HuH-7 (cell line): ENCODE data around the gene CLEC17A.
A peak's percentile ranks its signal among the peaks of the same experiment; 100 is the strongest.
"Not testable (repeated sequence)": the region's sequence is repeated elsewhere in the genome, so short reads cannot be mapped to it uniquely, and the experiment has no call there.

Experiments
- DNase-seq: peaks from one replicate; pipeline ENCODE4 v3.0.0; 2011; ENCODE audit warnings: low spot score

The CLEC17A gene

DNA sequence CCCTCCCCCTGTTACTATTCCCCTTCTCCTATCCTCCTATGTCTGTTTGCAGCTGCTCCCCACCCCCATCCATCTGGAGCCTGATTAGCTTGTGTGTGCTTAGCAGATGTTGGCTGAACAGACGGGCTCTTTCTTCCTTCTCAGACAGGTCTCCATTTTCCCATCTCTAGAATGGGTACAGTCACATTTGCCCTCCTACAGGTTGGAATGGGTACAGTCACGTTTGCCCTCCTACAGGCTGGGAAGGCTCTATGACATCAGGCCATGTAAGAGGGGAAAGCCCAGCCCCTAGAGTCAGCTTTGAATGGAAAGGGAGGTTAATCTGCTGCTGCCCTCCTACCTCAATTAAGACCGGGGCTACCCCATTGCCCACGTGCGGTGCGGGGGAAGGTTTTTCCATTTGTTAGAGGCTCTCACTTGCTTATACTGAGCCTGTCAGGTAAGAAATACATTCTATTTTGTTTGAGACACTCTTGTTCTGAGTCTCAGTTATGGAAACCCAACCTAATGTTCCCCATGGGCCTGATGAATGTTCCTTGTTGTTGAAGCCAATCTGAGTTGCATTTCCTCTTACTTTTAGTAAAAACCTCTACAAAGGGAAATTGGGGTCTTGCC lies 2.2 kb upstream of the CLEC17A start:
- DNase-seq, result no peak

DNA sequence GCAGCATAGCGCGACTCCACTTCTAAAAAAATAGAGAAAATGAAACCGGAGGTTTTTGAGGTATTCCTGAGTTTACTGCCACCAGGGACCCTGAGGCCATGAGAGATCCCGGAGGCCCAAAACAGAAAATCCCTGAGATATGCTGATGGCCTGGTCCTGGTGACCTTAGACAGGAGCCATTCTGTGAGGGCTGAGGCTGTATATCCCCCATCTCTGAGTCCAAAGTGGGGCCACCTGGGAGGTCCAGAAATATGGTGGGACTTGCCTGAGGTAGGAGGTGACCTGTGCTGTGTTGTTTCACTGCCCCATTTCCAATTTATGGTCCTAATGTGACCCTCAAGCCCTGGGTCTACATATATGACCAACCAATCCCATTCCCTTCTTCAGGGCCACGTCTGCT lies 1.5 kb downstream of the CLEC17A start:
- DNase-seq, result not testable (repeated sequence)

DNA sequence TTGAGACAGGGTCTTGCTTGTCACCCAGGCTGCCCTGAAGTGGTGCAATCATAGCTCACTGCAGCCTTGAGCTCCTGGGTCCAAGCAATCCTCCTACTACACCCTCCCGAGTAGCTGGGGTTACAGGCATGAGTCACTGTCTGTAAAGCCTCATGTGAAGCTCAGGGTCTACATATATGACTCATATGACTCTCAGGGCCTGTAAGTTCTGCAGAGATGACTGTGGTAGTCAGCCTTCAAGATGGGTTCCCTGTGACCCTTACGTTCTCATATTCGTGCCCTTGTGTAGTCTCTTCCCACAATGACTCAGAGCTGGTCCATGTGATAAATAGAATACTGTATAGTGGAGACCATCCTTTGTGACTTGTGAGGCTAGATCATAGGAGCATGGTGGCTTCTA lies 2.3 kb downstream of the CLEC17A start:
- not testable (repeated sequence) for DNase-seq

DNA sequence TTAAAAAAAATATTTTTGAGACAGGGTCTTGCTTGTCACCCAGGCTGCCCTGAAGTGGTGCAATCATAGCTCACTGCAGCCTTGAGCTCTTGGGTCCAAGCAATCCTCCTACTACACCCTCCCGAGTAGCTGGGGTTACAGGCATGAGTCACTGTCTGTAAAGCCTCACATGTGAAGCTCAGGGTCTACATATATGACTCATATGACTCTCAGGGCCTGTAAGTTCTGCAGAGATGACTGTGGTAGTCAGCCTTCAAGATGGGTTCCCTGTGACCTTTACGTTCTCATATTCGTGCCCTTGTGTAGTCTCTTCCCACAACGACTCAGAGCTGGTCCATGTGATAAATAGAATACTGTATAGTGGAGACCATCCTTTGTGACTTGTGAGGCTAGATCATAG lies 6.5 kb downstream of the CLEC17A start:
- DNase-seq, result not testable (repeated sequence)

DNA sequence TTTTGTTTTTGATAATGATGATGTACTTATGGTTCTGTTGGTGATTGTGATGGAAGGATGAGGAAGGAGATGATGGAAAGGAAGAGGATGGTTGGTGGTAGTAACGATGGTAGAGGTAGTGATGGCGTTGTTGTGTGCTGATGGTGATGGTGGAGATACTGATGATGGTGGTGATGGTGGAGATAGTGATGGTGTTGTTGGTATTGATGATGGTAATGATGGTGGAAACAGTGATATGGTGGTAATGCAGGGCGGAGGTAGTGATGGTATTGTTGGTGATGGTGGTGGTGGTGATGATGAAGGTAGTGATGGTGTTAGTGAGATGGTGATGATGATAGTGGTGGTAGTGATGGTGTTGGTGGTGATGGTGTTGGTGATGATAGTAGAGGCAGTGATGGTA lies 12.7 kb downstream of the CLEC17A start:
- DNase-seq, result no peak

DNA sequence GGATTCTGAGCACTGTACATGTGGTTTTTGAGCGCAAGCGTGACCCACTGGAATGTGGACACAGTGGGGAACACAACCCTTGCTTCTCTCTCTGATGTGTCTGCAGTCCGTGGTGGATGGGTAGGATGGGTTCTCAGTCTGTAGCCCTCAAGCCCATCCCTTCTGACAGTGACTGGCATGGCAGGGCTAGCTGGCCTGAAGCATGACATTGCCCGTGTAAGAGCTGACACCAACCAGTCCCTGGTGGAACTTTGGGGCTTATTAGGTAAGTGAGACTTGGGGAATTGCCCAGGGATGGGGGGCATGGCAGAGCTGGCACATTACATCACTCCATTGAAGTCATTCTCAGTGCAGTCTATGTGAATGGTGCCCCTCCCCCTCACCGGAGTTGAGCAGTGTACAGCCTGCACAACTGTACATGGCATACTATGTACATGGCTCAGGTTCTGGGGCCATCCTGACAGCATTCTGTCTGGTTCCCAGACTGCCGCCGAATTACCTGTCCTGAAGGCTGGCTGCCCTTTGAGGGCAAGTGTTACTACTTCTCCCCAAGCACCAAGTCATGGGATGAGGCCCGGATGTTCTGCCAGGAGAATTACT lies 16.8 kb downstream of the CLEC17A start:
- no peak for DNase-seq

DNA sequence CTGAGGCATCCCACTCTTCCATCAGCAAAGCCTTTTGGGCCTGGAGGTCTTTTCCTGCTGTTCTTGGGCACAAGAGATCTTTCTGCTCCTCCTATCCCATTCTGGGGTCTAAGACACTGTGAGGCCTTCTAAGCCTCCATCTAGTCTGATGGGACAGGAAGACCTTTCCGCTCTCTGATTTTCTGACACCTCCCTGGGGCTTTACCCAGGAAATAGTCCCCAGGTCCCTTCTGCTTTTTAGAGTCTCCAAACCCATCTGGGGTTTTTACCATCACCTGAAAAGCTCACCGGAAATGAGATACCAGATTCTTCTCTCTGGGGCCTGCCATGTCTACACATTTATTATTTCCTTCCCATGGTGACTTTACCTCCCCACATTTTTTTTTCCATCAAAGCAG lies 21.1 kb downstream of the CLEC17A start:
- DNase-seq, result no peak

DNA sequence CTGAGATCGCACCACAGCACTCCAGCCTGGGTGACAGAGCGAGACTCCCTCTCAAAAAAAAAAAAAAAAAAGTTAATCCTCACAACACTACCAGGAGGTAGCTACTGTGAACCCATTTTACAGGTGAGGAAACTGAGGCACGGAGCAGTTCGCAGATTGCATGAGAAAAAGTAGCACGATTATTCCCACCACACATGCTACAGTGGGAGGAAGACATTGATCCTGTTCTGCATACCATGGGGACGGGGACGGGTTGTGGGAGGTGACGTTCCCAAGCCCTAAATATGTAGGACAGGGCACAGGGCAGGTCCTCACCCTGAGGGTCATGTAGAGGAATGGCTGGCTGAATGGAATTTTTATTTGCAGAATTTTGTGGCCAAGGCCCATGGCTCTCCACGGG lies 23.7 kb downstream of the CLEC17A start:
- no peak for DNase-seq

DNA sequence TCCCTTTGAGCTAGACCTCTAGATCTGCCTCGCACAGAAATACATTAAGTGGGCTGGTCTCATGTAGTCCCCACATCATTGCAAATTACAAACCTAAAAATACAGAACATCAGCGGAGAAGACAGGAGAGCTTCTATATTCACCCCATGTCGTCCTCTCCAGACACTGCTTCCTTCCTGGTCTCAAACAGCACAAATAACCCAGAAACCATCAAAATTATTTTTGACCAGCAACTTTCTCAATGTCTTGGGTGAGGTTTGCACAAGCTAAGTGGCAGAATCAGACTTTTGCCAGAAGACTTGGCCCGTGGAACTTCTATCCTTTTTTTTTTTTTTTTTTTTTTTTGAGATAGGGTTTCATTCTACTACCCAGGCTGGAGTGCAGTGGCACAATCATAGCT lies 28.2 kb downstream of the CLEC17A start:
- DNase-seq, result no peak

DNA sequence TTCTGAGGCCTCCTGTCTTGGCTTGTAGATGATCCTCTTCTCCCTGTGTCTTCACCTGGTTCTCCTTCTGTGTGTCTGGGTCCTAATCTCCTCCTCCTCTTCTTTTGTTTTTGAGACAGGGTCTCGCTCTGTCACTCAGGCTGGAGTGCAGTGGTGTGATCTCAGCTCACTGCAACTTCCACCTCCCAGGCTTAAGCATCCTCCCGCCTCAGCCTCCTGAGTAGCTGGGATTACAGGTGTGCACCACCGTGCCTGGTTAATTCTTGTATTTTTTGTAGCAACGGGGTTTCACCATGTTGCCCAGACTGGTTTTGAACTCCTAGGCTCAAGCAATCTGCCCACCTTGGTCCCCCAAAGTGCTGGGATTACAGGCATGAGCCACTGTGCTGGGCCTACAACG lies 29.4 kb downstream of the CLEC17A start:
- not testable (repeated sequence) for DNase-seq

DNA sequence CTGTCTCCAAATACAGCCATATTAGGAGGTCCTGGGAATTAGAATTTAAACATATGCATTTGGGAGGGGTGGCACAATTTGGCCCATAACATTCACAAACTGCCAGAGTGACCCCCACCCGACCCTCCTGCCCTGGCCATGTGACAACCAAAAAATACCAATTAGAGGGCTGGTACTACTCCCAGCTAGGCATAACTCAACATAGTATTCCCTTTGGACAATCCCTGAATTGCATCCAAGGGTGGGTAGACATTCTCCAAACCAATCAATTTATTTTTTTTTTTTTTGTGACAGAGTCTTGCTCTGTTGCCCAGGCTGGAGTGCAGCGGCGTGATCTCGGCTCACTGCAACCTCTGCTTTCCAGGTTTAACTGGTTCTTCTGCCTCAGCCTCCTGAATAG lies 29.8 kb downstream of the CLEC17A start:
- DNase-seq, result no peak

DNA sequence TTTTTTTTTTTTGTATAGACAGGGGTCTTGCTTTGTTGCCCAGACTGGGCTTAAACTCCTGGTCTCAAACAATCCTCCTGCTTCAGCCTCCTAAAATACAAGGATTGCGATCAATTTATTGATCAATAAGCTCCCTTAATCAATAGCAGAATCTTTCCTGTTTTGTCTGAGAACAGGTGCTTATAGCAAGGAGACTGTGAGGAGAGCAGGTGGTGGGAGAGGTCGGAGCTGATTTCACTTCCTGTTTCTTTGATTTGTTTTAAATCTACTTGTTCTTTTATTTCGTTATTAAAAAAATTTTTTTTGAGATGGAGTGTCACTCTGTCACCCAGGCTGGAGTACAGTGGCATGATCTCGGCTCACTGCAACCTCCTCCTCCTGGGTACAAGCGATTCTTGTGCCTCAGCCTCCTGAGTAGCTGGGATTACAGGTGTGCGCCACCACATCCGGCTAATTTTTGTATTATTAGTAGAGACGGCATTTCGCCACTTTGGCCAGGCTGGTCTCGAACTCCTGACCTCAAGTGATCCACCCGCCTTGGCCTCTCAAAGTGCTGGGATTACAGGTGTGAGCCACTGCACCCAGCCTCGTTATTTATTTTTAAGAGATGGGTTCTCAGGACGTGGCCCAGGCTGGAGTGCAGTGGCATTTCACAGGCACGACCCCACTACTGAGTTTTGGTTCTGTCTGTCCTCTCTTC lies 30.7 kb downstream of the CLEC17A start:
- DNase-seq, result not testable (repeated sequence)

DNA sequence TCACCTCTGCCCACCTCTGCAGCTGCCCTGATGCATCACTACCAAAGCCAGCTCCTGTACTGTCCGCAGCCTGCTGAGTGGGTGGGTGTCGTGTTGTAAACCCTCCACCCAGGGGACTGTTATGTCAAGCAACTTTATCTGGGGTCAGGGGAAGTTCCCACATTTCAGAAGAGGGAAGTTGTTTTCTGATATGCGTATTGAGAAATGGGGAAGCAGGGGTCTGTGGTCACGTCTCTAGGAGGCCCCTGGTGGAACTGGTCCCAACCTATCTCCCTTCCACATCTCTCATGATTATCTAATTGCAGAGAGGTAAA lies 31.2 kb downstream of the CLEC17A start:
- no peak for DNase-seq

DNA sequence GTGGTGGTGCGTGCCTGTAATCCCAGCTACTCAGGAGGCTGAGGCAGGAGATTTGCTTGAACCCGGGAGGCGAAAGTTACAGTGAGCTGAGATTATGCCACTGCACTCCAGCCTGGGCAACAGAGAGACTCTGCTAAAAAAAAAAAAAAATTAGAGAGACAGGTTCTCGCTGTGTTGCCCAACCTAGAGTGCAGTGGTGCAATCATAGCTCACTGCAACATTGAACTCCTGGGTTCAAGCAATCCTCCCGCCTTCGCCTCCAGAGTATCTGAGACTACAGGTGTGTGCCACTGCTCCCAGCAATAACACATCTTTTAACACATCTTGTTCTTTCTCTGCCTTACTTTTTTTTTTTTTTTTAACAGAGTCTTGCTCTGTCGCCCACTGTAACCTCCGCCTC lies 32.7 kb downstream of the CLEC17A start:
- no peak for DNase-seq

DNA sequence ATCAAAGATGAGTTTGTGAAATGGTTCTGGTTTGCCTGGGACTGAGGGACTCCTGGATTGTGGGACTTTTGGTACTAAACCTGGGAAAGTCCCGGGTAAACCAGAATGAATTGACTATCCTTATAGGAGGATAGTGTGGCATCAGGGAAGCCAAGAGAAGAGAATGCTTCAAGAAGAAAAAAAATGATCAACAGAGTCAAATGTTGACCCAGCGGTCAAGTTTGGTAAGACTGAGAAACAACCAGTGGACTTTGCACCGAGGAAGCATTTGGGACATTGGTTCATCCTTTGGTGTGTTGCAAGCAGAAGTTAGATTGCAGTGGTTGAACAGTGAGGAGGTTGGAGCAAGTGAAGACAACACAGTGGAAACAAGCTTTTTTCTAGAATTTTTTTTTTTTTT lies 33.5 kb downstream of the CLEC17A start:
- peak; percentile 32 for DNase-seq

DNA sequence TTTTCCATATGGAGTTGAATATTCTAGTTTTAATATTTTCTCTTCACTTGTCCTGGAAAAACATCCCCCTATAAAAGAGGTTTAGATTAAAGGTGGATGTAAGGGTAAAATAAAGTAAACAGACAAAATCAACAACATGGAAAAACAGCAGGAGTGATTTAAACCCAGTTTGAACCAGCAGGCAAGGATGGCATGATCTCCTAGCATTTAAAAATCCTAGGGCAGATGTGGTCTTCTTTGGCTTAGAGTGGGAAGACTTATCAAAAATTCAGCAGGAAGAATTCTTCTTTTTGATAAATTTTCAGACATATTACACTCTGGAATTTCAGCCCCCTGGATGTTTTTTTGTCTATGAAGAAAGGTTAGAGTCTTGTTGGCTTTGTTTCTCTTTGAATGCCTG lies 36.5 kb downstream of the CLEC17A start:
- DNase-seq, result no peak

DNA sequence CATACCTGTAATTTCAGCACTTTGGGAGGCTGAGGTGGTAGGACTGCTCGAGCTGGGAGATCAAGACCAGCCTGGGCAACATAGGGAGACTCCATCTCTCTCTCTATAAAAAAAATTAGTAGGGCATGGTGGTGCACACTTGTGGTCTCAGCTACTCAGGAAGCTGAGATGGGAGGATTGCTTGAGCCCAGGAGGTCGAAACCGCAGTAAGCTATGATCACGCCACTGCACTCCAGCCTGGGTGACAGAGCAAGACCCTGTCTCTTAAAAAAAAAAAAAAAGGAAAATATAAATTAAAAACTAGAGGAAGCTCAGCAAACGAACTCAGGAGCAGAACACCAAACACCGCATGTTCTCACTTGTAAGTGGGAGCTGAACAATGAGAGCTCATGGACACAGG lies 41.6 kb downstream of the CLEC17A start:
- DNase-seq, result not testable (repeated sequence)

DNA sequence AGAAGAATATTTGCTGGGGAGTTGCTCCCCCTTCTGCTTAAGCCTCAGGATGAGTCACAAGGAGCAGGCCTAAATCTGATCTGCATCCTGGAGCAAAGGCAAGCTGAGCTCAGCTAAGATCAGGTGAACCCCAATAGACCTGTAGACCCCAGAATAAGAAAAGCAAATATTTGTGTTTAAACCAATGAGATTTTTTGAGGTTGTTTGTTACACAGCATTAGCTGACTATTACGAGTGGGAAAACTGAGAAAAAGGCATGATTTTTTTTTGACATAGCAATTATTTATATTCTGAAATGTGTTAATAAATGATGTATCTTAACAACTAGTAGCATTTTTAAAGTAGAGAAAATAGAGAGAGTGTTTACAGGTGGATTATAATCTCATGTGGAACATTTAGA lies 46.7 kb downstream of the CLEC17A start:
- no peak for DNase-seq

DNA sequence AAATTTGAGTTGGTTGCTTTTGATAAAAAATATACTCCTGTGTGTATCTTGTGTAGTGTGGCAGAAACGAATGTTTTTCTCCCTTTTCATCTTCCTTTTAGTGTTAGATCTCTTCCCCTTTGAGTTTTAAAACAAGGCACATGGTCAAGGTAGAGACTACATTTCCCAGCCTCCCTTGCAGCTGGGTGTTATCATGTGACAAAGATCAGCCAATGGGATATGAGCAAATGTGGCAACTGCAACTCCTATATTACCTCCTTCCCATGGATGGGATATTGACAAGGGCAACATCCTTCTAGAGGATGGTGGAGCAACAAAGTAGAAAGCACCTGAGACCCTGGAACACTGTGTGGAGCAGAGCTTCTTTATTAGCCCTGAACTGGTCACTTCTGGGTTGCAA lies 49.4 kb downstream of the CLEC17A start:
- no peak for DNase-seq

DNA sequence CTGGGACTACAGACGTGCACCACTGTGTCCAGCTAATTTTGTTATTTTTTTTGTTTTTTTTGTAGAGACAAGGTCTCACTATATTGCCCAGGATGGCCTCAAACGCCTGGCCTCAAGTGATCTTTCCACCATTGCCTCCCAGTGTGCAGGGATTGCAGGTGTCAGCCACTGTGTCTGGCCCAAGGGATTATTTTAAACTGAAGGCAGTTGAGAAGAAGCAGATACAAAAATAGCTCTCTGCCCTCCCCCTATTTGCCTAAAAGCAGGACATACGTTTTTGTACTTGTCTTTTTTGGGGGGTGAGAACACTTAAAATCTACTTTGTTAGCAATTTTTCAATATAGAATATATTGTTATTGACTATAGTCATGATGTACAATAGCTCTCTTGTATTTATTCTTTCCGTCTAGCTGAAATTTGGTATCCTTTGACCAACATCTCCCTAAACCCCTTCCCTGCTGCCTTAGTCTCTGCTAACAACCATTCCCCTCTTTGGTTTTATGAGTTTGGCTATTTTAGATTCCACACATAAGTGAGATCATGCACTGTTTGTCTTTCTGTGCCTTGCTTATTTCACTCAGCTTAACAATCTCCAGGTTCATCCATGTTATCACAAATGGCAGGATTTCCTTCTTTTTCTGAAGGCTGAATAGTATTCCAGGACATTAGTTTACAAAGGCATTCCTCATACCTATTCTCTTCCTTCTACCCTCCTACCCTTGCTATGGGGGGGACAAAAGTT lies 56.8 kb downstream of the CLEC17A start:
- DNase-seq, result no peak

DNA sequence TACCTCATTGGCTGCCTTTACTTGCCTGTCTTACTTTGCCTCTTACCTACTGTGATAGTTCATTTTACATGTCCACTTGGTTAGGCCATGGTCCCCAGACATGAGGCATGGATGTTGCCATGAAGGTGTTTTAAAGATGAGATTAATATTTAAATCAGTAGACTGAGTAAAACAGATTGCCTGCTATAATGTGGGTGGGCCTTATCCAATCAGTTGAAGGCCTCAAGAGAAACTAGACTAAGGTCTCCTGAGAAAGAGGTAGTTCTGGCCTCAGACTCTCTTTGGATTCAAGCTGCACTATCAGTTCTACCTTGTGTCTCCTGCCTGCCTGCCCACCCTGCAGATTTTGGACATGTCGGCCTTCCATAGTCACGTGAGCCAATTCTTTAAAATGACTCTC lies 65.6 kb downstream of the CLEC17A start:
- no peak for DNase-seq

DNA sequence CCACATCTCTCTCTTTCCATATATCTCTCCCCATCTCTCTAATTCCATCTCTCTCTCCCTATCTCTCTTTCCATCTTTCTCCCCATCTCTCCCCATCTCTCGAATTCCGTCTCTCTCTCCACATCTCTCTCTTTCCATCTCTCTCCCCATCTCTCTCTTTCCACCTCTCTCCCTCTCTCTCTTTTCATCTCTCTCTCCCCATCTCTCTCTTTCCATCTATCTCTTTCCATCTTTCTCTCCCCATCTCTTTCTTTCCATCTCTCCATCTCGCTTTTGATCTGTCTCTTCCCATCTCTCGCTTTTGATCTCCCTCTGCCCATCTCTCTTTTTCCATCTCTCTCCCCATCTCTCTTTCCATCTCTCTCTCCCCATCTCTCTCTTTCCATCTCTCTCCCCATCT lies 66.1 kb downstream of the CLEC17A start:
- no peak for DNase-seq

DNA sequence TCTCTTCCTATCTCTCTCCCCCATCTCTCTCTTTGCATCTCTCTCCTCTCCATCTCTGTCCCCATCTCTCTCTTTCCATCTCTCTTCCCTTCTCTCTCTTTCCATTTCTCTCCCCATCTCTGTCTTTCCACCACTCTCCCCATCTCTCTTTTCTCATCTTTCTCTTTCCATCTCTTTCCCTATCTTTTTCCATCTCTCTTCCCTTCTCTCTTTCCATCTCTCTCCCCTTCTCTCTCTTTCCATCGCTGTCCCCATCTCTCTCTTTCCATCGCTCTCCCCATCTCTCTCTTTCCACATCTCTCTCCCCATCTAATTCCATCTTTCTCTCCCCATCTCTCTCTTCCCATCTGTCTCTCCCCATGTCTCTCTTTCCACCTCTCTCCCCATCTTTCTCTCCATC lies 67.3 kb downstream of the CLEC17A start:
- no peak for DNase-seq
